GM19328 (cell line): ENCODE results near the gene IER5L.
"Not testable (repeated sequence)": the region's sequence is repeated elsewhere in the genome, so short reads cannot be mapped to it uniquely, and the experiment has no call there.

Experiments
- ATAC-seq: cut with Tn5 transposase; IDR thresholded peaks from one replicate; pipeline ENCODE4 v1.9.1; 2021; ENCODE audit warnings: mild to moderate bottlenecking, moderate library complexity; ENCODE audit not compliant: unreplicated experiment

IER5L gene

GRCh38 chr9:129163198-129163670 is 14.8 kb downstream of the IER5L start:
- not testable (repeated sequence) for ATAC-seq

DNA sequence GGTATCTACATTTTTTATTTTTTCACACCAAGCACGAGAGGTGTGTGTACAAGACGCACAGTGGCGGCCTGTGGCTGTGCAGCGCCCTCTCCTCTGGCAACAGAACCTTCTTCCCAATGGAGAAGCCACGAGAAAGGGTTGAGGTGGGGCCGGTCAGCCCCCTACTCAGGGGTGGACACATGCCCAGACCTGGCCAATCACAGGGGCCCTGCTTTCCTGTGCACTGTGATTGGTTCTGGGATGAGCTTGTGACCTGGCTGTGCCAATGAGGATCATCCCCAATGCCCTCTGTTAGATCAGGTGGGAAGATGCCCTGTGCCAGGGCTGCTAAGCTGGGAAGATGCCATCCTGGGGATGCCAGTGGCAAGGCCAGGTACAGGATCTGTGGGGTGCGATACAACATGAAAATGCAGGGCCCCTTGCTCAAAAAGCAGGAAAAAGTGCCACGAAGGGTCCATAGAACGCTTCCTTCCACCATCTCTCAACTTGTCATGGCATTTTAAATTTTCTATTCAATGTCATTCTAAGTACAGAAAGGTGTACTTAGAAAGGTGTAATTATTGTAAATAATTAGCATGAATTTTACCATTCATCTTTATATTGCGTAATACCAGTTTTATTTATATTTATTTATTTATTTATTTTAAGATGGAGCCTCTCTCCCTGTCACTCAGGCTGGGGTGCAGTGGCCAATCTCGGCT is 15.4 kb downstream of the IER5L start:
- ATAC-seq = no peak

DNA sequence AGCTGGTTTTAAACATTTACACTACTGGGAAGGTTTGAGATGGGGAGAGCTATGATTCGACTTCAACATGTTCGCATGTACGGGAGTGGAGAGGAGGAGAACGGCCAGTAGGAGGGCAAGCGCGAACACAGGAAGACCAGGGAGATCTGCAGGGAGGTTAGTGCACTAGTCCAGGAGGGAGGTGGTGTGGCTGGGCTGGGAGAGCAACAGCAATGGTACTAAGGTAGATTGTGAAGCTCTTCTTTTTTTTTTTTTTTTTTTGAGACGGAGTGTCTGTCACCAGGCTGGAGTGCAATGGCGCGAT is 16.6 kb downstream of the IER5L start:
- ATAC-seq = no peak

- ATAC-seq = no peak
Observed at GRCh38 chr9:129160712-129161533, 17.1 kb downstream of the IER5L start.

DNA sequence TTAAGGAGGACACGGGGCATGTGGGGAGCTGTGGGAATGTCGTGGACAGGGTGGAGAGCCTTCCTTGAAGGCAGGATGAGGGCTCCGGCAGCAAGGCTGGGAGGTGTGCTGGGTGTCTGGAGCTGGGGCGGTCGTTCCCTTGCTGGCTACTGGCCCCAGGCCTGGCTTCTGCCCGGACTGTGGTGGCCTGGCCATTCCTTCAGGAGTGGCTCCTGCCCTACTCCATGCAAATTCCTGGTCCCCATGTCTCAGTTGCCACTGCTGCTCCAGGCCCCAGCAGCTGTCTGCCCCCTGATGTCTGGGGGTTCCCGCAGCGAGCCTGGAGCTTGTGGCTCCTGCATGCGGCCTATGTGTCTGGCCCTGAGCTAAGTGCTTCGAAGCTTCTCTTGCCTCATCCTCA is 21.9 kb downstream of the IER5L start:
- no peak for ATAC-seq

DNA sequence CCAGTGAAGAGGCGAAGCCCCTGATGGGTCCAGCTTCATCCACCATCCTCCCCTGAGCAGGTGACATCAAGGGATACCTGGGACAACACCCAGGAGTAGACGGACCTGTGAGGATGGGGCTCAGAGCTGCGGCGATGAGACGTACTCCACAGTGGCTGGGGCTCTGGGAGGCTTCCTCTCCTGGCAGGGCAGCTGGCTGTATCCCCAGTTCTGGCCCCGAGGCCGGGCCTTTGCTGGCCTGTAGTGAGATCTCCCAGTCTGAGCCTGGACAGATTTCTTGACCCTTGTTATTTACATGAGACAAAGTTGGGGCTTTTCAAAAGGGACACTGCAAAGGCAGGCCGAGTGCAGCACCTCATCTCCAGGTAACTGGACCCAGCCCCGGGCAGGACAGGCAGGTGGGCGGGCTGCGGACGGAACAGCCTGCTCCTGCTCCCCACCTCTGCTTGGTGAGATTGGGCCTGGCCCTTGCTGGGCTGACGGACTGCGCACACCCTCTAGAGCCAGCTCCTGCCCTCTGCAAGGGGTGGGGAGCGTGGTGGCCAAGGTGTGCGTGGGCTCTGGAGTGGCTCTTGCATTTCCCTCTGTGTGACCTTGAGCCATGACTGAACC is 23.1 kb downstream of the IER5L start:
- ATAC-seq = no peak

- ATAC-seq = no peak
Observed at GRCh38 chr9:129151469-129151868, 26.6 kb downstream of the IER5L start.

GRCh38 chr9:129150672-129151211 is 27.3 kb downstream of the IER5L start:
- no peak for ATAC-seq

DNA sequence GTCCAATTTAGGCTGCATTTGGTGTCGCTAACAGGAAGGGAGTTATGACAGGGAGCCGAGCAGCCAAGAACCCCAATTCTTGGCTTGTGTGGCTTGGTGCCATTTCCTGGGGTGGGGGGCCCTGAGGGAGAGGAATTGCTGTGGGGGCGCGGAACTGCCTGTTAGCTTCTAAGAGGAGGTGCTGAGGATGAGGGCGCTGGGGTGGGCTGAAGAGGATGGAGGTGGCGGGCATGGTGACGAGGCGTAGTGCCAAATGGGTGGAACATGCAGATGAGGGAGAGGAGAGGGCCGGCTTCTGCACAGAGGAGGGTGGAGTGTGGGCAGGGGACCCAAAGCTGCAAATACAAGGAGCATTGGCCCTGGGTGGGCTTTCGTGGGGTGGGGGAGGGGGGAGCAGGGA is 27.9 kb downstream of the IER5L start:
- ATAC-seq = no peak

GRCh38 chr9:129149442-129149841 is 28.6 kb downstream of the IER5L start:
- no peak for ATAC-seq

DNA sequence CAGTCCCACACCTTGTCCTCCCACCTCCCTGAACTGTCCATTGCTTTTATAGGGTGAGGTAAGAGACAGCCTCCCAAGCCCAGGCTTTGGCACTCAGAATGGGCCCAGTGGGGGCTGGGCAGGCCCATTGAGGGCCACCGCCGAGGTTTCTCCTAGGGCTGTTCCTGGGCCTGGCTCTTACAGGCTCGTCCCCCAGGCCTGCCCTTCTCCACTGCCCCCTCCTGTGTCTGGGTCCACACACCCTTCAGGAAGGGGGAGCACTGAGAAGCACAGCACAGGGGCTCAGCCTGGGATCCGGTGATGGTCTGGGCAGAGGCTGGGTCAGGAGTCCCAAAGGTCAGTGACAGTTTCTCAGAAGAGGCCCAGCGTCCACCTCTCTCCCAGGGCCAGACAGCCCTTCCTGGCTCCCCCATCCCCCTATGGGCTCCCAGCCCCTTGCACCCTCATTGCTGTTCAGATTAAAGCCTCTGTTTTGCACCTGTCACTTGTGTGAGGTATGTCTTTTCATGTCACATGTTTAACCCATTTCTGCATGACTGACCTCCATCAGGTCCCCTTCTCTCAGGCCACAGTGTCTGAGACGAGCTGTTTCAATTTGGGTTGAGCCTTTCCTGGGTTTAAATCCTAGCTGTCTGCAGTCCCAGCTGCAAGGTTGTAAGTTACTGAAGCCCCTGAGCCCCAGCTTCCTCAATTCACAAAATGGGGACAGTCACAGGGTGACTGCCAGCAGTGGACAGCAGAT is 29.4 kb downstream of the IER5L start:
- no peak for ATAC-seq

DNA sequence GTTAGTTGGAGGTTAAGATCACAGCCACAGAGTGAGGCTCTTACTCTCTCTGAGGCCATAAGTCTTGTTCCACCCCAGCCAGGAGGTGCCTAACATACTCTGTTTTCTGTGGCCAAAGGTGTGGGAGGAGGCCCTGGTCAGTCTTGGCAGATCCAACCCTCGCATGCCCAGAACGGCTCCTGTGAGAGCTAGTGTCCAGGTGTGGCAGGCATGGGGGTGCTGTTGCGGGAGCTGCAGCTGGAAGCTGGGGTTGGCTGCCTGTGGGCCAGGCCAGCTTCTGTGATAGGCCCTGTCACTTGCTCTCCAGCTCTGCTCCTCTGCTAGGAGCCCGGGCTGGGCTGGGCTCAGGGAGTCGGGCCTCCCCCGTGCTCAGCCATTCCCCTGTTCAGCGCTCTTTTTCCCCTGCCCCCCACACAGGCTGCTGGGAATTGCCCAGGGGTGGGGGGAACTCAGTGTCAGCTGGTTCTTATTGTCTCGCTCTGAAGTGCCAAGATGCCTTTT is 31.6 kb downstream of the IER5L start:
- no peak for ATAC-seq

DNA sequence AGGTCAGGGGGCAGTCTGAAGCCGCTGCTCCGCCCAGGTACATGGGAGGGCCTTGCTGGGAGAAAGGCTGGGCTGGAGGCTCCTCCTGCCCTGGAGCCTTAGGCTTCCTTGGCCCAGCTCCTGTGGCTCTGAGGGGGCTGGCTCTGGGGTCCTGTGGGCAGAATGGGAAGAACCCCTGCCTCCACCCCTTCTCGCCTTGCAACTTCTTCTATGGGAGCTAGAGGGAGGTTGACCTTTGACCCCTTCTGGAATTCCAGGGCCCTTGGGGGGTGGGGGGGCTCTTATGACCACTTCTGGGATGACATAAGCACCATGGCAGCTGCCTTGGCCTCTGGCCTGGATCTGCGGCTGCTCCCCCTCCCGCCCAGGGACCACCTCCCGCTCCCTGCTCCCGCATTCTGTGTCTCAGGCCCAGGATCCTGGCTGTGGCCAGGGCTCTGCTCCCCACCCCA is 32.2 kb downstream of the IER5L start:
- no peak for ATAC-seq

DNA sequence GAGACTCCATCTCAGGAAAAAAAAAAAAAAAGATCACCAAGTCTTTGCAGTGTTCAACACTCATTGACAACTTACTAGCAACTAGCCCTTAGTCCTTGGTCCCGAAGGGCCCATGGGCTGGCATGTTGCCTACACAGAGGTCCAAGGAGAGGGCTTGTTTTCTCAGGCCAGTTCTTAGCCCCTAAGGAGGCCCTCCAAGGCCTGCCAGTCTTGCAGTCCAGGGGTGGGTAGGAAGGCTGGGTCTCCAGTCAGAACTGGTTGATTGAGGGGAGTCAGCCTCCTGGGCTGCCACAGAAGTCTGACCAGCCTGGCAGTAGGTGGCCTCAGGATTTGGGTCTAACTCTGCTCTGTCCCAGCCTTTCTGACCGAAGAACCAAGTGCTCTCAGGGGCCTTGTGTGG is 32.7 kb downstream of the IER5L start:
- ATAC-seq = no peak

DNA sequence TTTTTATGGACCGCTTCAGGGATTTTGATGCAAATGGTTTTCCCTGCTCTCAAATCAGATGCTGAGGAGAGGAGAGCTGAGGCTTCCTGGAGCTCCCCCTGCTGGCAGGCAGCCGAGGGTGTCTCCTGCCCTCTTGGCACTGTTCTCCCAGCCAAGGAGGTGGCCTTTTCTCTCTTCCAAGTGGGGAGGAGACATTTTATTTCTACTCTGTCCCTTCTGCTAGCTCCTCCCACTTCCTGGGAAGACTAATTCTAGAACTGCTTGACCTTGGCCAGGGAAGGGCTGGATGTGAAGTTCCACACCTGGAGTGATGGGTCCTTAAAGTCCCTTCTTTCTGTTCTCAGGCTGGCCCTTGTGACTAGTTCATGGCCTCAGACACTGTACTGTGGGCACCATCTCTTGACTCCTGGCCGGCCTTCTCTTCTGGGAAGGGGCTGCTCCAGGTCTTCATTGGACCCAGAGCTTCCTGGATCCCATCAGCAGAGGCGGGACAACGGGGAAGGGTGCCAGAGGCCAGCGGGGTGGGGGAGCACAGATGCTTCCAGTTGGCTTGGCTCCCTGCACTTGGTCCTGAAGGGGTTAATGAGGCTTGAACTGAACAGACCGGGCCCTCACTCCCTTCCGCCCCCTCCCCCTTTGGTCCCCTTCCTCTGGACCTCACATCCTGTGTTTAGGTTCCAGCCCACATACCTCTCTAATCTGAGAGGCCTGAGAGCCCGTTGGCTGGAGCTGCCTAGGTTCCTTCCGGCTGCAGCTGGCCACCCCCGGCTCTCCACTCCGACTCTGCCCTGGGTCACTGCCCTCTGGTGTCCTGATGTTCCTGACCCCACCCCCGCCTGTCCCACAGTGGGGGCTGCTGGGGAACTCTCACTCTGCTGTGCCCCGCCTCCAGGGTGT is 34.8 kb downstream of the IER5L start:
- ATAC-seq = no peak

DNA sequence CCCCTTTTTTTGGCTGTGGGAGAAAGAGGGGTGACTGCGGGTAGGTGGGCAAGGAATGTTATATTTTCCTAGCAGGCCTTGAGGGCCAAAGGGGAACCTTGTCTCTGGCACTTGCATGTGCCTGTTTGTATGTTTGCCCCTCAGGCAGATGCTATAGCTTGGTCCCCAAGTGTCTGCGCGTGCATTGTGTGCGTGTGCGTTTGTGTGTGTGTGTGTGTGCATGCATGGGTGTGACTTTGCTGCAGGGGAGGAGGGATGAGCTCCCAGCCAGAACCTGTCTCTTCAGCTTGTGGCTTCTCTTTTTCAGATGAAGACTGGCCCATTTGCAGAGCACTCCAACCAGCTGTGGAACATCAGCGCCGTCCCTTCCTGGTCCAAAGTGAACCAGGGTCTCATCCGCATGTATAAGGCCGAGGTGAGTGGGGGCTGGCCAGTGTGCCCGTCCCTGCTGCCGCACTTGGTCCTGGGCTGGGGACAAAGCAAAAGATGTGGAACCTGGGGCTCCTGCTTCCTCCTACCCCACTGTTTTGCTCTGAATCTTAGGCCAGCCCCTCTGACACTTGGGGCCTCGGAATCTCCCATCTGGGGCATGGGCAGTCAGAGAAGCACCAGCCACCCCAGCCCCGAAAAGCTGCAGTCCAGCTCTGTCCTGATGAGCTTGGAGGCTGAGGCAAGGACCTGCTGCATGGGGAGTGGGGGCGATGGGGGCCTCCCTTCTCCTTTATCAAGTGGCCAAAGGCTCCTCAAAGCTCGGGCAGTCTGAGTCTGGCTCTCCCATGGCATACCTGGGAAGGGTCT is 35.7 kb downstream of the IER5L start:
- no peak for ATAC-seq

DNA sequence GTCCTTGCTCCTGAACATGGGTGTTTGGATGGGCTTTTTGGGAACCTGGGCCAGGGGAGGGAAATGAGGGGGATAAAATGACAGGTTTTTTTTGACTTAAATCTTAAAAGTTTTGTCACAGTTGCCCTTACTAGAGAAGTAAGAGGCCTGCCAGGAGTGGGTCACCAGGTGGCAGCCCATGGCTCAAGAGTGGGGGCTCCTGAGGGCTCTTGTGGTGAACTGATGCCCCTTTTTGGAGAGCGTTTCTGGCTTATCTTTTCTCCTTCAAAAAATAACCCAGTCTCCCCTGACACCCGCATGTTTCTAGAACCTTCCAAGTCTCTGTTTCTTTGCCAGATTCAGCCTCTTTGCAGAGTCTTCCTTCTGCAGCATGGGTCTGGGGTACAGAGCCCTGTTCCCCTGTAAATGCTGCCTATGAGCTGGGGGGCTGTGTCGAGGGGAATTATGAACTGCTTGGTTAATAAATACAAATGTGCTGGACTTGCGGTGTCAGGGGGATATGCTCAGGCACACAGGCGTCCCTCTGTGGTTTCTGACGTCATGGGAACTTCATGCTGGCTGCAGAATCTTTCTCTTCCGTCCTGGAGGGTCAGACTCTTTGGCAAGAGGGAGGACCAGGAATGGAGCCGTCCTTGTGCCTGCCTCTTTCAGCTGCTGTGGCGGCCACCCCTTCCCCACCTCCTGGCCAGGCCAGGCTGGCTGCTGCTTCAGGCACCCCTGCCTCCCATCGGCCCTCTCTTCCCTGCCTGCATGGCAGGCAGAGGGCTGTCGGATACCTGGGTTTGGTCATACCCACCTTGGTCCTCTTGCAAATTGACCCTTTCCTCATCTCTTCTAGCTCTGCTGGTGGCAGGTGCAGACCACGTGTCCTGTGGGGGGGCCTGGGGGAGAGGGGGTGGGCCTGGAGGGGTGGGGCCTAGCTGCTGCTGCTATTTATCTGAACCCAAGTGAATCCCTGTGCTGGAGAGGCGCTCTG is 36.7 kb downstream of the IER5L start:
- ATAC-seq = no peak
